HG03460 (cell line): Measurements from ENCODE around the gene ZC3H8.
"Not testable (repeated sequence)": the region's sequence is repeated elsewhere in the genome, so short reads cannot be mapped to it uniquely, and the experiment has no call there.

Source experiments
- ATAC-seq: cut with Tn5 transposase; IDR thresholded peaks from one replicate; pipeline ENCODE4 v1.9.1; 2021; ENCODE audit not compliant: unreplicated experiment

ZC3H8 gene

GRCh38 chr2:112254466-112255240 is at the start of gene ZC3H8:
TSS of gene ZC3H8 (minus strand) at chr2:112255042. CDS start at chr2:112254981, 61 bp downstream.
- peak; percentile 89 for ATAC-seq

DNA sequence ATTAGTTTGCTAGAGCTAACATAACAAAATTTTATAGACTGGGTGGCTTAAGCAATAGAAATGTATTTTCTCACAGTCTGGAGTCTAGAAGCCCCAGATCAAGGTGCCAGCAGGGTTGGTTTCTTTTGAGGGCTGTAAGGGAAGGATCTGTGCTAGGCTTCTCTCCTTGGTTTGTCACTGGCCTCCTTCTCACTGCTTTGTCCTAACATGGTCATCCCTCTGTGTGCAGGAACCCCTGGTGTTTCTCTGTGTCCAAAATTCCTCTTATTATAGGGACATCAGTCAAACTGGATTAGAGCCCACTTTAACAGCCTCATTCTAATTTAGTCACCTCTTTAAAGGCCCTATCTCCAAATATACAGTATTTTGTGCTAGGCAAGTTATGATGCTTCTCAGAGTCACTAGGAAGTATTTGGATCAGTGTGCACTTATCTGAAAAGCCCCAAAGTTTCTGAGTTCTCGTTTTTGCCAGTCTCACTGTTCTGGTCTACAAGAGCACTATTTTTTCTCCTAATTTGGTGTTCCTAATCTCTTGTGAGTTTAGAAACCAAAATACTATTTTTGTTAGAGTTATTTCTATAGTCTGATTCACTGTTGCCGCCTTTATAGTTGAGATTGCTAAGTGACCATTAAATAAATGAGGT is 49.6 kb upstream of the ZC3H8 start:
- no peak for ATAC-seq

DNA sequence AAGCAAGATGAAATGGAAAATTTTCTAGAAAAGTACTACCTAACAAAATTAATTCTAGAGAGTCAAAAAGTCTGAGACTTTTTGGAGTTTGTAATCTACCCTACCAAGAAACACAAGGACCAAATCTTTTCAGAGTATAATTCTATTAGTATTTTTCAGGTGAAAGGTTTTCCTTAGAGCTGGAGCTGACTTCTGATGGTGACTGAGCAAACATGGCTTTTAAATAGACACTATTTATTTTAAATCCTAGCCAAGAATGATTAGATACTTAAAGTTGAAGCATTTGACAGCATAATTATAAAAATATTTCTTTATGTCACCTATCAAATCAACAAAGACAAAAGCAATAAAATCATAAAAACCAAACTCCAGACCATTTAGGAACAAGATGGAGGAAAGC is 47.1 kb upstream of the ZC3H8 start:
- no peak for ATAC-seq

DNA sequence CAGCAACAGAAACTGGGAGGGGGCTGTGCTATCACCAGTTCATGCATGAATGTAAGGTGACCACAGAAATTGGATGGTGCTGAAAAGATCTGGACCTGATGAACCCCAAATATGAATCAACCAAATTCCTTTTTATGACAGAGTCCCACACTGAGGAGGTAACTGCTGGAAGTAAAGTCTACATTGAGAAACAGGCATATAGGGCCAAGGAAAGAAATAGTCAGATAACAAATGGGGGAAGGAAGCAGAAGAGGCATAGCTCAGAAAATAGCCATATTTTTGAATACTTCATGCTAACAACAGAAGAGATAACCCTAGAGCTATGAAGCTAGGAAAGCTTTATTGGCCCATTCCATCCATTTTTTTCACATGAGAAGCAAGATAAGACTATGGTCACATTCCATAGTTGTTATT is 46.3 kb upstream of the ZC3H8 start:
- no peak for ATAC-seq

DNA sequence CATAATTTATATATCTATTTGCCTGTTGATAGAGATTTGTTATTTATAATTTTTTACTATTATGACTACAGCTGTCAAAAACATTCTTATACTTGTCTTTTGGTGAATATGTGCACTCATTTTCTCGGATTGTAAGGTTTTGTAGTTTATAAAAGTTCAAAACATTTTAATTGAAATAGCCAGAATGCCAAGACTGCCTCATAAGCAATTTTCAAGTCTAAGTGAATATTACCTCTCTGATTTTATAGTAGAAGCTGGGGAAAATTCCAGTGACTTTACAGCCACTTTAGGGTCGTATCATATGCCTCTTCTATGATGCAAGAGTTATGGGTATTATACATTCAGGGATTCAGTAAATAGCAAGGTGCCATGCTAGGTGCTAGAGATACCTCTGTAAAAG is 41.6 kb upstream of the ZC3H8 start:
- ATAC-seq: no peak

DNA sequence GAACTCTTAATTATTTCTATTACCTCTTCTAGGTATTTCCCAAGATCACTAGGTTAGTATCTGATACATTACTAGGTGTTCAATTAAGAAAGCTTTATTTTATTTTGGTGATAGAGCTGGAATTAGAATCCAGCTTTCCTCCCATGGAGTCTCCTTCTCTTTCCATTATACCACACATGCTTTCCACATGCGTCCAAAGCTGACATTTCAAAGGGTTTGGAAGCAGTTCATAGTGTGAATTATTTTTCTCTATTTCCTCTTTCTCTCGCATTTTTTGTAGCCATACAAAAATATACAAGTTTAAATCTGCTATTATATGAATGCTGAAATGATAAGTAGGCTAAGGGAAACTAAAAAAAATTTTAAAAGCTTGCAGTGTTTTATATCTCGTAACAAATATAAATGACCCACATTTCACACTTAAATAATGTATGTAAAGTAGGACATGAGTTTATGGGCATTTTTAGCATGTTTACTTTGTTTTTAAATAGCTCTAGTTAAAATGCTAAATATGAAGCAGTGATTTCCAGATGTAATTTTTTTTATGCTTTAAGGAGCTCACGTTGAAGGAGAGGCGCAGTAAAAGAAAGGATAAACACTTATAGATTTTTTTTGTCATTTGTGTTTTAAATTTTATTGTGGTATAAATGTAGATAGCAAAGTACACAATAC is 40.7 kb upstream of the ZC3H8 start:
- no peak for ATAC-seq

DNA sequence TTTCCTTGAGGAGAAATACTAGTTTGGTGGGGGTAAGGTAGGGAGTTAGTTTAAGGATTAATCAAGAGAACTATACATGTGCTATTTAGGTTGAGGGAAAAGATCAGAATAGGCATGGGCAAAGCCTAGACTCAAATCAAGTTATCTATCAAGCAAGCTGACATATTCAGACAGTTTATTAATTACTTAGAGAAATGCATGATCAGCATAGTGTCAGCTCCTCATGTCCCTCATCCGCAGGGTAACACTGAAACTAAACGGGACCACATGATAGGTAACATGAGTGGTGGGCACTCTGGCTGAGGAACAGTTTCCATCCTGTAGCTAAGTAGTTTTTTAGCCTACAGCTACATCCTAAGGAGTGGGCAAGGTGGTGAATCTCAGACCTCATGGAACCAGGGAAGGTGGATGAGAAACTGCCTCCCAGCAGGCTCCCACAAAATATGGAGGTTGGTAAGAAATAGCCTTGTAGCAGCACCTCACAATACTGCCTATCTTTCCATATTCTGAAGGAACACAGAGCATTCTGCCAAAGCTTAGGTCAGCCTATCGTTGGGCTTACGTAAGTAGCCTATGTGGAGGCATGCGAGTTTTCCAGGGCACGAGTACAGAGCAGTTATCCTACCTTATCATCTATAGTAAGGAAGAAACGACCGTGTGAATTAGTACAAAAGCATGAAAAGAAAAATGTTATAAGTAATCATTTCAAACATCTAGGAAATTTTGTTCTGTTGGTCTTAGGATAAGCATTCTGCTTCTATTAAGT is 39.0 kb upstream of the ZC3H8 start:
- ATAC-seq: no peak

DNA sequence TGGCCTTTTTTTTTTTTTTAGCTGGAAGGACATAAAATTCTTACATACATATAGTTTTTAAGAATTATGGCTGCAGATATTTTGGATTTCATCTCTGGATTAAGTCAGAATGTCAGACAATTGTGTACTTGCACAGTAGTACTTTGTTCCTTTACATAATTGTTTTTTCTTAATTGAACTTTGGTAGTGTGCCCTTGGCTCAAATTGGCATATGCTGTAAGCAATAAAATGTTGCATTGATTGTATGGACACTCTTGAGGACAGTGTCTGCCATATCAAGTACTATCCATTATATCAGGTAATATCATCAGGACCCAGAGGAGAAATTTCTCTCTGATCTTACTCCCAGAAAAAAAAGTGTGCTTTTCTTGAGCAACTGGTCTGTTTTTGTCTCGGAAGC is 35.8 kb upstream of the ZC3H8 start:
- no peak for ATAC-seq

DNA sequence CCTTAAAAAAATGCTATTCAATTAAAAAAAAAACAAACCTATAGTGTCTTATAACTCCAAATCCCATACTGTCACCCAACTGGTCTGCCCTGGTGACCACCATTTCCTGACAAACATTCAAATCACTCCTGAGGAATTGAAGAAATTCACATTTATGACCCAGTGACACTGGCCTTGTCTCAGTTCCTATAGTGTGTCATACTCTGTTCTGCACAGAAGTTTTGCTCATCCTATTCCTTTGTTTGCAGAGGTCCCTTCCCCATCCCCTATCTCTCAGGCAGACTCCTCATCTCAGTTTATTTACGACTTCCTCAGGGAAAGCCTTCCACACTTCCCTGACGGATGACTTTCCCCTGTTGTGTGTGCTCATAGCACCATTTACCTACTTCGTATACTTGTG is 35.2 kb upstream of the ZC3H8 start:
- ATAC-seq: no peak

DNA sequence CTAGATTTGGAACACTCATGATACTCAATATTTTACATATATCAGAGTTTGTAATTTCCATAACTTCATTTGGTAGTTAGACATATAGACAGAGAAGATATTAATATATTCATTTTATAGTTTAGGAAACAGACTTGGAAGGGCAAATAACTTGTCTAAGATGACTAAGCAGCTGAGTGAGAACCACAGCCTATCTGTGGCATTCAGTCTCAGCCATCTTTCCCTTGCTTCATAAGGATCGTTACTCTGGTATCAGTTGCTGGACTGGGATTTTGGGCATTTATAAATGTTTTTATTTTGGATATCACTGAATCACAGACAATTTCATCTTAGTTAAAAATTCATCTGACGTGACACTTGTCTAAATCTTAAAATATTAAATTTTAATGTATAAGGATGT is 28.7 kb upstream of the ZC3H8 start:
- ATAC-seq: not testable (repeated sequence)

- ATAC-seq: not testable (repeated sequence)
Measured at GRCh38 chr2:112282066-112282465, 27.2 kb upstream of the ZC3H8 start.

DNA sequence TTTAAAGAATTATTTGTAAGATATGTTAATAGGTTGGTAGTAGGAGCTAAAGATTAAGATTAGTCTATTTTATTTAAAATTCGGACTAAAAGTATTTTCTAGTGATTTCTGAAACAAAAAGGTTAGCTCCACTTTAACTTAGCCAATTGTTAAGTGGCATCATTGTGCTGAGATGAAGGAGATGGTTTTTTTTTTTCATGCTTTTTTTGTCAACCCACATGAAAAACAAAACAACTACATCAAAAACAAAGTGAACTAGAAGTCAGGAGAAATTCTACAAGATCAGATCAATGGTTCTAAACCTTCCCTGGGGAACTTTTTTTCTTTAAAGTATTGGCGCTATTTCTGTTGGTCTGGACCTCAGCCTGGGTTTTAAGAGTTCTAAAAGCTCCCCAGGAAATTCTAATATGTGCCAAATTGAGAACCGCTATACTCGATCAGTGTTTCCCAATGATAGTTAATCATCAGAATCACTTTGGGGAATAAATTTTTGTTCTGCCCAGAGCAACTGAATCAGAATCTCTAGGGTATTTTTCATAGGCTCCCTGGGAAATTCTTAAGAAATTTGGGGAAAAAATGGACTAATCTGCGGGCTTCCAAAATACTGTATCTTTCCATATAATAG is 22.9 kb upstream of the ZC3H8 start:
- no peak for ATAC-seq

- no peak for ATAC-seq
Measured at GRCh38 chr2:112276954-112277353, 22.1 kb upstream of the ZC3H8 start.

DNA sequence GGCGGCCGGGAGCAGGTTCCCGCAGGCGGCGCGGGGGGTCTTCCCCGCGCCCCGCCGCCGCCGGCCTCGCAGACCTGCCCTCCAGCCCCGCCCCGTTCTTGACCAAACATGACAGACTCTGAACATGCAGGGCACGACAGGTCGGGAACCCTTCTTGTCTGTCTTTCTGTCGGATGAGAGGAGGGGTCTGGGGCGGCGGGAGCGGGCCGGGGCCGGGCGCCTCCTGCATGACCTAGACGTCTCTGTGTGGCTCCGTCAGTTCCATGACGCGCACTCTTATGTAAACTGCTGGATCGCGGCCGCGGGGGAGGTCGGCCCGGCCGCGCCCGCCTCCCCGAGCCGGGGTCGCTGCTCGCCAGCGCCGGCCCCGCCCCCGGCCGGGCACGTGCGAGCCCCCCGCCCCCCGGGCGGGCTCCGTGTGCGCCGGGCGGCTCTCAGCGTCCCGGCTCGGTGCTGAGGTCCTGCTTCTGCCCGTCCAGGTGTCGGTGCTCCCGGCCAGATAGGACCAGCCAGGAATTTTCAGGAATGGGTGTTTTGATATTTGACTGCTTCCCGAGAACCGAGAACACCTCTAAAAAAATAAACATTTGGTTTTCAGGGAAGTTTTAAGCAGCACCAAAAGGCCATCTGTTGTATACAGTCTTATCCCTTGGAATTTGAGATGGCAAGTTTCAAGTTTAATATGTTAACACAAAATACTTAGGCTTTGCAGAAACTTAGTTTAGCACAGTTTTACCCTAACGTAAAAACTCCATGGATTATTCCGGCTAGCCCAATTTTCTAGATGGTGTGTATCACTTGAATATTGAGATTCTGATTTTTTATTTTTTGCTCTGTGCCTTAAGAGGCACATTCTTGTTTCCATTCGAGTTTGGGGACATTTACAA is 21.3 kb upstream of the ZC3H8 start:
- ATAC-seq: peak; percentile 46

- ATAC-seq: peak; percentile 94
Measured at GRCh38 chr2:112275311-112275886, 20.6 kb upstream of the ZC3H8 start, which contains the start of gene ZC3H6. TSS of gene ZC3H6 (plus strand) at chr2:112275597. CDS start at chr2:112275995, 398 bp downstream.

DNA sequence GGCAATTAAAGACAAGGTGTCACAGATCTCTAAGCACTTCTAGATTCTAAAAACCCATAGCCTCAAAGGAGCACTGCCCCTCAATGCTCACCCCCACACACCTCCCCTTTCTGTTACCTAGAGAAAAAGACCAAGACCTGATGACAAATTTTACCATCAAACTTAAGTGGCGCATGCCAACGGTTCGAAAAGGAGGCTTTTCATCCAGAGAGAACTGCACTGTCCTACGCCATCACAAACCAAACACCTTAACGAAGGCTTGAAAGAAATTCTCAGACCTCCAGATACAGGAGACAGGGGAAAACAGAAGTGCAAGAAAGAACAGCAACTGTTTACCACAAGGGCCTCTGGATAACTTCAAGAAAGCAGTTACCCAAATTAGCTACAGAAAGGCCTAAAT is 18.5 kb upstream of the ZC3H8 start:
- ATAC-seq: no peak

- ATAC-seq: no peak
Measured at GRCh38 chr2:112272669-112273068, 17.8 kb upstream of the ZC3H8 start.

DNA sequence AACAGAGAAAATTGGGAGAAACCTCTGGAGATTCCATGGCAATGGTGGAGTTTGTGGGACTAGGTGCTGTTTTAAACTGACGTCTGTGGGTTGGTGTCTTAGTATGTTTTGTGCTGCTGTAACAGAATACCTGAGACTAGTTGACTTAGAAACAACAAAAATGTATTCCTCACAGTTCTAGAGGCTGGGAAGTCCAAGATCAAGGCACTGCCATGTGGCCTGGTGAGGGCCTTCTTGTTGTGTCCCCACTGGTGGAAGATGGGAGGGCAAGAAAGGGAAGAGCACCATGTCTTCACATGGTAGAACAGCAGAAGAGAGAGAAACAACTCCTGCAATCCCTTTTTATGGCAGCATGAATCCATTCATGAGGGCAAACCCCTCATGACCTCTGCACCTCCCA is 13.7 kb upstream of the ZC3H8 start:
- no peak for ATAC-seq

- ATAC-seq: no peak
Measured at GRCh38 chr2:112262876-112263275, 8.0 kb upstream of the ZC3H8 start.

GRCh38 chr2:112260295-112260625 is 5.4 kb upstream of the ZC3H8 start:
- ATAC-seq: no peak
